ENCODE results near the gene GHRL.

Gene GHRL

DNA sequence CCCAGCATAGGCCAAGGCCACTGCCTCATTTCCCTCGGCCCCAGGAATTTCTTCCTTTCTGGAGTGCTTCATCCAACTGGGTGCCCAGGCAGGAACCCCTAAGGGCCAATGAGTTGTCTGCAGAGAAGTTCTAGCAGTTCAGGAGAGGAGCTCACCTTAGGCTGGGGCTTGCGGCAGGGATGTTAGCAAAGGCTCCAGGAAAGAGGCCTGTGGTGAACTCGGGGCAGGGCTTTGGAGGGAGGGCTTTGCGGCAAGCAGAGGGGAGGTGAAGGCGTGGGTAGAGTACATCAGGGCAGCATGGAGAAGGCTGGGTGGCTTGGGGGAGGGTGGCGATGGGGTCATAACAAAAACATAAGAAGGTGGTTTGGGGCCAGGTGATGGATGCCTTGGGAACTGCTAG lies 1.1 kb downstream of the GHRL start:
- FAIRE-seq, result no peak
- no peak for TF ChIP-seq TAF1 (IDR thresholded peaks at IDR 0.05; ENCODE audit: borderline replicate concordance, low read depth, low read length)
- no peak for TF ChIP-seq POLR2A (IDR thresholded peaks at IDR 0.05; ENCODE audit: low read depth, low read length)
- no peak for TF ChIP-seq POLR2AphosphoS5 (IDR thresholded peaks at IDR 0.05; ENCODE audit: low read depth, low read length)
- no peak for DNase-seq (ENCODE audit: insufficient read length)

DNA sequence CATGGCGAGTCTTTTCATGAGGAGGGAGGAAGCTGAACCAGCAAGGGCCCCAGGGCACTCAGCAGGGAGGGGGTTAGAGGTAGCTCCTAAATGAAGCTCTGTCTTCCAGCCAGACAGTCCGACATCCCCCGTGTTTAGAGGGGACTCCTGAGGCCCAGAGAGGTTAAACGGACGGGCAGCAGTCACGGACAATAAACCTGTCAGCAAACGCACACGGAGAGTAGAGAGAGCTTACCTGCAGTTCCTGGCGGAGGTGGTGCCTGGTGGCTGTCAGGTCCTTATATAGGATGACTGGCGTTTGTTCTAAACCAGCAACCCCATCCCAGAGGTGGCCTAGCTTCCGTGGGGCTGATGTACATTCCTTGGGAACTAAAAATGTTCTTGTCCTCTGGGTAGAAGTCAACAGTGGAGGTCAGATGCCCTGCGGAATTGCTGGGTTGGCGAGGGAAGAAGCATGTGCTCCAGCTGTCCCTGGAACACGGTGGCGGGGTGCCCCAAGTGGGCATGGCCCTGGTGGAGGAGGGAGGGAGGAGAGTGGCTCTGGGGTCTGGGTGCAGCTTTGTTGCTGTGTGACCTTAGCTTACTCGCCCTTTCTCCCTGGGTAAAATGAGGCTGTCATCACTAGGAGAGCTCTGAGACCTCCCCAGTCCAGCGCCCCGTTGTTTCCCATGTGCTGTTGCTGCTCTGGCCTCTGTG lies 2.1 kb downstream of the GHRL start:
- FAIRE-seq, result no peak
- TF ChIP-seq POLR2A (IDR thresholded peaks at IDR 0.05; ENCODE audit: low read depth, low read length), result peak; percentile 31; the same call in 1 of the 2 replicates
- no peak for TF ChIP-seq TAF1 (IDR thresholded peaks at IDR 0.05; ENCODE audit: borderline replicate concordance, low read depth, low read length)
- peak; percentile 53; the same call in 1 of the 2 replicates for TF ChIP-seq POLR2AphosphoS5 (IDR thresholded peaks at IDR 0.05; ENCODE audit: low read depth, low read length)
- DNase-seq (ENCODE audit: insufficient read length), result no peak

DNA sequence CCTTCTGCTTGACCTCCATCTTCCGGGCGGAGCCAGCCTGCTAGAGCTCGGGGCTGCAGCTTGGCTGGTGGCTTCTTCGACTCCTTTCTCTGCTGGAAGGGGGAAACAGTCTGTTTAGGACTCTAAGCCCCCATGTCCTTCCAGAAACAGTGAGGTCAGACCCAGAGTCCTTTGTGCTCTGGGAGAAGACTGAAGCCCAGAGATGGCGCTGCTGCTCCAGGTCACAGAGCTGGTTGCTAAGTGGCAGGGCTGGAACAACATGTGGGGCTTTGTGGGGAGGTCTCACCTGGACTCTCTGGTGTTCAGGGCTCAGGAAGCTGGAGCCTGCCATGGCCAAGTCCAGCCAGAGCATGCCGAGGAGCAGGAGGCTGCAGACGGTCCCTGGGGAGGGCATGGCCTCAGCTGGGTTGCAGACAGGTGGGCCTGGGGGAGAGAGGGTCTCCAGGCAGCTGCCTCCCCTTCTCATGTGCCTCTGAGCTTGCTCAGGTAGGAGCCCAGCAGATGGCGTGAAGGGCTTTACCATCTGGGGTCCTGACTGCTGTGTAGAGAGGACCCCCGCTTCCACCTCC lies 2.9 kb downstream of the GHRL start:
- DNase-seq (ENCODE audit: insufficient read length) (no peak), FAIRE-seq (no peak)
- TF ChIP-seq POLR2AphosphoS5 (IDR thresholded peaks at IDR 0.05; ENCODE audit: low read depth, low read length) (0 out of 2 replicates have a peak, but pooled peaks have one; percentile 21), POLR2A (IDR thresholded peaks at IDR 0.05; ENCODE audit: low read depth, low read length) (no peak; the same call in 1 of the 2 replicates), TAF1 (IDR thresholded peaks at IDR 0.05; ENCODE audit: borderline replicate concordance, low read depth, low read length) (no peak)

DNA sequence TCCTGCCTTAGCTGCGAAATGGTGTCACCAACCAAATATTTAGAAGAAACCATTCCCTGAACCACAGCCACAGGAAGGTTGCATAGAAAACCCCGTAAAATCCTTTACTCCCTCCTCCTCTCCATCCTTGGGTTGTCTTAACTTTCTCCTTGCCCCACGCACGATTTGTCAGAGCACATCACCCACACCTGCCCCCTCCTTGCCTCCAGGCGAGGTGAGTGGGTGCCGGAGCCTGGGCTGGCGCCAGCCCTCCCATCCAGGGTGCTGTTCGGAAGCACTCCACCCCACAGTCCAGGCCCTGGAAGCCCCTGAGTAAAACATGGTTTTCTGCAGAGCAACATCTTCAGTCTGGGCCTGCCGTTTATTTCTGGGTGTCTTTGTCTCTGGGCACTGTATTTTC lies 3.7 kb downstream of the GHRL start:
- FAIRE-seq (no peak), DNase-seq (ENCODE audit: insufficient read length) (no peak)
- TF ChIP-seq POLR2A (IDR thresholded peaks at IDR 0.05; ENCODE audit: low read depth, low read length) (no peak), TAF1 (IDR thresholded peaks at IDR 0.05; ENCODE audit: borderline replicate concordance, low read depth, low read length) (no peak), POLR2AphosphoS5 (IDR thresholded peaks at IDR 0.05; ENCODE audit: low read depth, low read length) (no peak)

DNA sequence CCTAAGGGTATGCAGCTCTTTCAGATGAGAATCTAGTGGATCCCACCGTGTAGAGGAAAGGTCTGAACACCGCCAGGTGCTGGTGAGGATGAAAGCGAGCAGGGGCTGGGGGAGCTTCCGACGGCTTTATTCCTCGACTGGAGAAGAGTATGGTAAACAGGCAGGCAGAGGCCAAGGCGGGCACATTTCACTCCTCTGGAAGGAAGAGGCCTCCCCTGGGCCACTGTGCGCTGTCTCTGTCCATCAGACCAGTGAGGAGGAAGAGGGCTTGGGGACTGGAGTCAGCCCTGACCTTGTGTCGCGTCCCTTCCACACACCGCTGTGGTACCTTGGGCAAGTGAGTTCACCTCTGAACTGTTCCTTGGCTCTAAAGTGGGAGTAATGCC lies 4.2 kb downstream of the GHRL start:
- no peak for DNase-seq (ENCODE audit: insufficient read length)
- TF ChIP-seq POLR2A (IDR thresholded peaks at IDR 0.05; ENCODE audit: low read depth, low read length), result no peak
- no peak for TF ChIP-seq TAF1 (IDR thresholded peaks at IDR 0.05; ENCODE audit: borderline replicate concordance, low read depth, low read length)
- no peak for TF ChIP-seq POLR2AphosphoS5 (IDR thresholded peaks at IDR 0.05; ENCODE audit: low read depth, low read length)
- no peak for FAIRE-seq

DNA sequence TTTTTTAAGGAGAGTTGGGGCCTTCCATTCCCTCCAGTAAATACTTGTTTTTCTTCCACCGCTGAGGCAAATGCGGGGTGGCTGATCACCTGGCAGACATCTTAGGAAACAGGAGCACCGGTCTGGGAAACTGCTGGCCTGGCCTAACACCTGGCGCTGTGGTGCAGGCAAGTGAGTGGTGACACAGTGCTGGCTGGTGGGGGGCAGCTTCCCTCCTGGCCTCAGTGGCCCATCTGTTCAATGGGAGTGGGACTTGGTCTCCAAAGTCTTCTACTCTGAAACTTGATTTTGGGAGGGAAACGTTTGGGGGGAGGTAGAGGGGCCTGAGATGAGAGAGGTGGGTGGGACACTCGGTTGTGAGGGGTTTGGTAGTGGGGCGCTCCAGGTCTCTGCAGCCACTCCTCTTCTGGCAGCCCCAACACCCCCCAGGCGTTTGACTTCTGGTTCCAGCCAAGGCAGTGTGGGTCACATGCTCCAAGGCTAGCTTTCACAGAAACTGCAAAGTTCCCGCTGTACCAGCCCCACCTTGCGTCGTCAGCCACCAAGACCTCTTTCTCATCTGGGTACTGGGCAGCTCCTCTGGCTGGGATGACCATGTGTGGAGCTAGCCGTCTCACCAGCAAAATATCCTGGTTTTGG lies 4.7 kb downstream of the GHRL start:
- DNase-seq (ENCODE audit: insufficient read length), result no peak
- FAIRE-seq, result no peak
- TF ChIP-seq POLR2A (IDR thresholded peaks at IDR 0.05; ENCODE audit: low read depth, low read length), result no peak
- no peak for TF ChIP-seq POLR2AphosphoS5 (IDR thresholded peaks at IDR 0.05; ENCODE audit: low read depth, low read length)
- no peak for TF ChIP-seq TAF1 (IDR thresholded peaks at IDR 0.05; ENCODE audit: borderline replicate concordance, low read depth, low read length)

DNA sequence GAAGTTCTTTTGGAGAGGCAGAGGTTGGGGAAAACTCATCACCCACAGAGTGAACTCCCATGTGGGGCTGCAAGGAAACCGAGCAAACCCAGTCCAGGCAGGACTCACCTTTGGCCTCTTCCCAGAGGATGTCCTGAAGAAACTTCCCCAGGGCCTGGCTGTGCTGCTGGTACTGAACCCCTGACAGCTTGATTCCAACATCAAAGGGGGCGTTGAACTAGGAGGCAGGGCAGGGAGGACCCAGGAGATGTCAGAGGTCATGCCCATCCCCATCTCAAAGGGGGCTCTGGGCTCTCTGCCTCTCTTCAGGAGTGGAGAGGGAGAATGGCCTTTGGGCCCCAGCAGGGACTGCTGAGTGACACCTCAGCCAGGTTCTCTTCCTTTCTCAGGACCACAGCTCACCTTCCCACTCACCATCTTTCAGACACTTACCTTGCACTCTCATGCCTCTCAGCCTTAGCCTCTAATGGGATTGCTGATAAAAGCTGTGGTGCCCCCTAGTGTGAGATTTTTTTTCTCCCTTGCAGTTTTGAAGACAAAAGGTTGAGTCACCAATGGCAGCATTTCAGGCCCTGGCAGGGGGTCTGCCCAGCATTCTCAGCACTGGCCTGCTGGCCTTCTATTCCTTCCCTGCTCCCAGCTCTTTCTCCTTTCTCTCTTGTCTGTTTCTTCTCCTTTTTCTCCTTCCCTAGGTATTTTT lies 6.0 kb downstream of the GHRL start:
- DNase-seq (ENCODE audit: insufficient read length), result no peak
- FAIRE-seq, result no peak
- TF ChIP-seq POLR2AphosphoS5 (IDR thresholded peaks at IDR 0.05; ENCODE audit: low read depth, low read length) (no peak), TAF1 (IDR thresholded peaks at IDR 0.05; ENCODE audit: borderline replicate concordance, low read depth, low read length) (no peak), POLR2A (IDR thresholded peaks at IDR 0.05; ENCODE audit: low read depth, low read length) (peak; percentile 28; the same call in 1 of the 2 replicates)

DNA sequence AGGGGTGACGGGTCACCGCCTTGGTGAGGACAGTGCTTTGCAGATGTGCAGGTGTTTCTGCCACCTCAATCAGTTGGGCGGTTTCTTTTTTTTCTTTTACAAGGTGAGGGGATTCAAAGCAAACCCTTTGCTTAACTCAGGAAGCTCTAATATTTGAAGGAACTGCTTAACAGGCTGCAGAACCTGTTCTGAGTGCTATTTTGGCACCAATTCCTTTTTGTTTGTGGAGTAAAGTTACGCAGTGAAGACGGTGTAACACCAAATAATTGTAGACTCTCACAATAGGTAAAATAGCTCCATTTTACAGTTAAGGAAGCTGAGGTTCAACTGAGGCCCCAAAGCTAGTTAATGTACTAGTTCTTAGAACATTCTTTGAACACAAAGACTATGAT lies 6.6 kb downstream of the GHRL start:
- FAIRE-seq (no peak), DNase-seq (ENCODE audit: insufficient read length) (no peak)
- no peak for TF ChIP-seq POLR2A (IDR thresholded peaks at IDR 0.05; ENCODE audit: low read depth, low read length)
- no peak for TF ChIP-seq POLR2AphosphoS5 (IDR thresholded peaks at IDR 0.05; ENCODE audit: low read depth, low read length)
- TF ChIP-seq TAF1 (IDR thresholded peaks at IDR 0.05; ENCODE audit: borderline replicate concordance, low read depth, low read length), result no peak

DNA sequence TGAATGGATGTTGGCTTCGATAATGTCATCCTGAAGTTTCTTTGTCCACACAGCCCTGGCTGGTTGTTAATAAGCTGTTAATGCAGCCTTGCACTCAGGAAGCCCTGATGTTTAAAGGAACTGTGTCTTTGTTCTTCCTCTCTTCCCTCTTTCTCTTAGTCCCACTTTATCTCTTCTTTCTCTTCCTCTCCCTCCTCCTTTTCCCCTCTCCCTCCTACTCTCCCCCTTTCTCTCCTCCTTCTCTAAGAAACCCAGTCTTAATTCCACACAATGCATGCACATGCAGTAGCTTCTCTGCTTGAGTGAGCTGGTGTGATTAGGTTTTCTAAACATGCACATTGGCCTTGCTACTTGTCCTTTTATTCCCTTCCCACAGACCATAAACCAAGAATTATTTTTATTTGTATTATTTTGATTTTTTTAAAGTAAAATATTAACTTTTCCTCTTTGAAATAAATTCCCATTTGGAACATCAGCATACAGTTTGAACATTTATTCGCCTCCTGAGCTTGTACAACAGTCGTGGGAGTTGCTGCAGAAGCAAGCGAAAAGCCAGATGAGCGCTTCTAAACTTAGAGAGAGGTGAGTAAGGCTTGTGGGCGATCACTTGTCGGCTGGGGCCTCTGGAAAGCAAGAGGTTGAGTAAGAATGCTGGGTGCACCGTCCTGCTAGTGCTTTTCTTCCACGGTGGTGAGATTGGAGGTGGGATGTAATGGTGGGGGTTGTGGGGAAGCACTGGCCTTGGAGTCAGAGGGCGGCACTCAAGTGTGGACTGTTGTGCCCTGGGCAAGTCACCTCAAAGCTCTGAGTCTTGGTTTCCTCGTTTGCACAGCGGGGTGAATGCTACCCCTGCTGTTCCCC lies 7.2 kb downstream of the GHRL start:
- TF ChIP-seq POLR2AphosphoS5 (IDR thresholded peaks at IDR 0.05; ENCODE audit: low read depth, low read length) (no peak), POLR2A (IDR thresholded peaks at IDR 0.05; ENCODE audit: low read depth, low read length) (no peak), TAF1 (IDR thresholded peaks at IDR 0.05; ENCODE audit: borderline replicate concordance, low read depth, low read length) (no peak)
- FAIRE-seq, result no peak
- DNase-seq (ENCODE audit: insufficient read length), result no peak

DNA sequence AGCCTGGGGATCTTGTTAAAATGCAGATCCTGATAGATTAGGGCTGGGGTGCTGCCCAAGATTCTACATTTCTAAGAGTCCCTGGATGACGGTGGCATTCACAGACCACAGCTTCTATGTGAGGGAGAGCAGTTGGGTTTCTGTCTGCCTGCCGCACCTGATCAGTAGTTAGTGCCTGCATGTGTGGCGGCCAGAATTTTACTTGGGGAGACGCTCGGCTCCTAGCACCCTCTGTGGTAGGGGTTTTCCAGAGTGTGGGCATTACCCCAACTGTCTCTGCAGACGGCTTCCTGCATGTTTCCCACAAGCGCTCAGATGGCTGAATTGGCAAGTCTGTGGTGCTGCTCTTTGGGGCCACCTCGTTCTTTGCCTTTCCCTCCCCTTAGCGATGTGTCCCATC lies 8.3 kb downstream of the GHRL start:
- DNase-seq (ENCODE audit: insufficient read length) (no peak), FAIRE-seq (peak; percentile 54)
- TF ChIP-seq TAF1 (IDR thresholded peaks at IDR 0.05; ENCODE audit: borderline replicate concordance, low read depth, low read length) (no peak), POLR2AphosphoS5 (IDR thresholded peaks at IDR 0.05; ENCODE audit: low read depth, low read length) (no peak), POLR2A (IDR thresholded peaks at IDR 0.05; ENCODE audit: low read depth, low read length) (no peak)
